Skin epidermis (tissue), 12 donors: ENCODE results near the gene SLC25A26.

ENCODE experiments used
- H3K27ac ChIP-seq, 21 experiments: fragments of 200-600 bp; sonication (generic) in 11 of 21; one replicate each; pipeline ENCODE4 v1.5.0; 2020; ENCODE audit warnings: mild to moderate bottlenecking in 3 of 21, inconsistent platforms in 2 of 21, moderate library complexity in 2 of 21
- H3K4me3 ChIP-seq, 7 experiments: fragments of 200-600 bp; sonication (generic) in 2 of 7; one replicate each; pipeline ENCODE4 v1.5.0; 2020; ENCODE audit warnings: inconsistent platforms in 2 of 7, mild to moderate bottlenecking in 2 of 7, moderate library complexity in 1 of 7

Gene SLC25A26

GRCh38 chr3:66386011-66386924, 165.5 kb downstream of the SLC25A26 start:
- H3K27ac ChIP-seq: peak overlapping the region in 2 of 21 experiments; percentile 10 to 46
- H3K4me3 ChIP-seq: no peak overlapping the region

DNA sequence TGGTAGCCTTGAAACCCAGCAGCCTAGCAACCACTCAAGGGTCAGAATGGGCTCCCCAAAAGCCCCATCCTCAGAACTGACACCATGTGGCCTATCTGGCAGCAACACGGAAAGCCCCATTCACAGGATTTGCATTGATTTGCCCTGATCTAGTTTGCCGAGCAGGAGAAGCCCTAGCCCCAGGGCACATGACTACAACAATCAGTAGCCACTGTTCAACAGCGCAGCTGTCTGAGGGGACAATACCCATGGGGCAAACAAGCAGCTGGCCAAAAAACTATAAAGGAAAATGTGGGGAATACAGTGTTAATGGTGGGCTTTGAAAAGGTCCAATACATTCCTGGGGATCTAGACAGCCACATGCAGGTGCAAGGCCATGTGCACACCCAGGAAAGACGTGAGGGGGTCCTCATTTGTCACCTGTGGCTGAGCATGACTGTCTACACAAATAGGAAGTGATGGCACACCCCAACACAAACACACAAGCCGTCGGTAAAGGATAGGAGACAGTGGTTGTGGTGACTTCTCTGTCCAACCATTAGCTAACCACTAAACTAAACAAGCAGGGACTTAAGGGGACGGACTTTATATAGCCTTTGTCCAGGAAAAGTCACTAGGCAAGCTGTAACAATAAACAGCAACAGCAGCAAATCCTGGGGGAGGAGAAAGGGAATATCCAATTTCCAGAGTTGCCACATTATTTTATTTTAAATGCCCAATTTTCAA, 166.3 kb downstream of the SLC25A26 start:
- peak overlapping the region in 3 of 21 experiments; percentile 3 to 46 (median 10) for H3K27ac ChIP-seq
- H3K4me3 ChIP-seq: no peak overlapping the region

GRCh38 chr3:66390013-66390412, 169.2 kb downstream of the SLC25A26 start:
- no peak overlapping the region for H3K27ac ChIP-seq
- H3K4me3 ChIP-seq: no peak overlapping the region

DNA sequence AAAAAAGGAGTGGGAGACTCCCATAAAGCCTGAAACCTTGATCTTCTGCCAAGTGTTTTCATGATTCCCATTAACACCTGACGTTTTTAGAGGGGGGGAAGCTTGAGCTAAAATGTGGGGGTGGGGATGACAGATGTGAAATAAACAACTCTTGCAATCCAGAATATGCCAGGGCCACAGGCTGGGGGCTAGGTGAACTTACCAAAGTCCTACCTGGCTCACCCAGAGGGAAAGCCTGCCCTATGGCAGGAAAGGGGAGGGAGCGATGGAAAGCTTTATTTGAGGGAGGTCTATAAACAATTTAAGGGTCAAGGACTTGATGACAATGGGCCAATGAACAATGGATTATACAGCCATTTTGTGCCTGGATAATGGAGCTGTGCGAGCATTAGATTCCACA, 171.7 kb downstream of the SLC25A26 start:
- Histone ChIP-seq H3K4me3 (no peak overlapping the region), H3K27ac (peak overlapping the region in 12 of 21 experiments; percentile 0 to 83 (median 53))

DNA sequence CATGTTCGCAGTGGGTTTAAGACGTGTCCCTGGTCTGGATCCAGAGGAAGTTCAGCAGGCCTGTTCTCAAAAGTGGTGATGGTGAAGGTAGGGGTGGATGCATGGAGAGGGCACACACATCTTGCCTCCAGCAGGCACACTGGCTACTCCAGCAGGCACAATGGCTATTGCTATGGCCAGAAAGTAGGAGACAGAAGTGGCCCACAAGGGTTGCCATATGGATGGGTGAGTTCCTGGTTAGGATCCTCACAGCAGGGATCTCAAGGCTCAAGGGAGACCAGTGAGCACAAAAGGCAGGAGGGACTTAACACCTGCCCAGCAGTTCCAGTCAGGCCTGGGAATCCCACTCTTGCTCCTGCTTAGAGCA, 172.1 kb downstream of the SLC25A26 start:
- Histone ChIP-seq H3K4me3 (peak overlapping the region in 1 of 7 experiments; percentile 1), H3K27ac (peak overlapping the region in 17 of 21 experiments; percentile 0 to 83 (median 40))

GRCh38 chr3:66393333-66394005, 172.7 kb downstream of the SLC25A26 start:
- Histone ChIP-seq H3K4me3 (peak overlapping the region in 1 of 7 experiments; percentile 1), H3K27ac (peak overlapping the region in 18 of 21 experiments; percentile 0 to 83 (median 38))

DNA sequence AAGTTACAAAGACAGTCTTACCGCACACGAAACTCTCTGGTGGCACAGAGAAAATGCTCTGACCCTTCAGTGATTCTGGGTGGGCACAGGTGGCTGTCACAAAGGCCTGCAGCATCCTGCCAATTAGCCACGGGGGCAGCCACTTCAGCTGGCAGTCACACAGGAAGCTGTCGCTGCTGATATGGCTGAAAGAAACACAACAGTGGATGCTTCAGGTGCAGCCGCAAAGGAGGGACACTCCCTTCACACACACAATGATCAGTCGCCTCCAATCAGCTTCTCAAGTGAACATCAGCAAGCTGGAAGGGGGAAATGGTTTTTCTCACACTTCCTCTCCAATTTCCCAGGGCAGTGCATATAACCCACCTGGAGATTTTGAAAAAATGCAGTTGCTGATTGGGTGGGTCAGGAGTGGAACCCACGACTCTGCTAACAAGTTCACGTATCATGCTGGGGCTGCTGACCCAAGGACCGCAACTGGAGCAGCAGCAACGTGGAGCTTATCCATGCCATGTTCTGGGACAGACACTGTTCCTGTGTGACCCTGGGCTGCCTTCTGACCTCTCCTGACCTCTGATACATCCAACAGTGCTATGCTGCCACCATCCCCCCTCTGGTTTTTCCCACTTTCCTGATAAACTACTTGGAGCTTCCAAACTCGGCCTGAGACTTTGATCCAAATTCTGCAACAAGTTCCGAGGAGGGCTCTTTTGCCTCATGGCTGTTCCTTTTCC, 173.4 kb downstream of the SLC25A26 start:
- H3K4me3 ChIP-seq: no peak overlapping the region
- H3K27ac ChIP-seq: peak overlapping the region in 16 of 21 experiments; percentile 4 to 83 (median 44)

DNA sequence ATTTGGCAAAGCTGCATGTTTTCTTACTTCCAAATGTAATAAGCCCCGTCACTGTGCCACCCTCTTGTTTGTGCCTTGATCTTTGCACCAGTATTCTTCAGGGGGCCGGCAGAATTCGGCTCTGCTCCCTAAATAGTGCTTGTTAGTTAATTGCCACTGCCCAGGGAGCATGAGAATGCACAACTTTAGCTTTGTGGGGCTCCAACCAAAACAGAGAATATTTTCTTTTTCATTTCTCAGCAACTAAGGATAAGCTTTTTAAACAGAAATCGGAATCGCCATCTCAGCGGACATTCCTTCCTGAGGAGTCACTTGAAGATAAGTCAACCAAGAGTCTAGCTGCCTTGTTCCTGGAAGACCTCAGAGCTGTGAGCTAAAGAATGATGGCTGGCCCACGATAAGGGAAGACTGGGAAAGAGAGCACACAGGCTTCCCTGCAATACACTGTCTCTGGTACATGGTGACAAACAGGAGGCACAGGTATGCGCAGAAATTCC, 174.0 kb downstream of the SLC25A26 start:
- Histone ChIP-seq H3K4me3 (no peak overlapping the region), H3K27ac (peak overlapping the region in 6 of 21 experiments; percentile 7 to 83 (median 48))

GRCh38 chr3:66395635-66396034, 174.8 kb downstream of the SLC25A26 start:
- Histone ChIP-seq H3K4me3 (no peak overlapping the region), H3K27ac (peak overlapping the region in 2 of 21 experiments; percentile 6 to 19)

- peak overlapping the region in 2 of 21 experiments; percentile 5 to 6 for H3K27ac ChIP-seq
These were observed 175.5 kb downstream of the SLC25A26 start for GRCh38 chr3:66396161-66396760.

DNA sequence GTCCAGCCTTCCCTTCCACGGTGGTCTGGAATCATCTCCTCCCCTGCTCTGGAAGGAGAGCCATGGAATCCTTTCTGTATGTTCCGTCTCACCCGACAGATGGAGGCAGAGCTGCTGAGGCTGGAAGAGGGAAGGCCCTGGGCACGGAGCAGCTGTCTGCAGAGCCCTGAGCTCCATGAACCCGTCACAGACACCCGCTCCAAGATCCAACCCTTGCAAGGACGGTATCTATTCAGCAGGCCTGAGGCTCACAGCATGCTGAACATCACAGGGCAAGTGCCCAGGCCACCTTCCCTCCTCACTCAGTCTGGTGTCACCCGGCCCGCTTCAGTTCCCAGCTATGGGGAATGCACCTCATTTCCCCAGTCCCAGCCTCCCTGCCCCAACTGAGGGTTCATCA, 176.1 kb downstream of the SLC25A26 start:
- Histone ChIP-seq H3K4me3 (no peak overlapping the region), H3K27ac (no peak overlapping the region)

More at GRCh38 chr3:66396161-66396760, 175.5 kb downstream of the SLC25A26 start:
- H3K4me3 ChIP-seq: no peak overlapping the region

GRCh38 chr3:66397745-66398144, 176.9 kb downstream of the SLC25A26 start:
- Histone ChIP-seq H3K4me3 (no peak overlapping the region), H3K27ac (peak overlapping the region in 4 of 21 experiments; percentile 29 to 49 (median 38))

DNA sequence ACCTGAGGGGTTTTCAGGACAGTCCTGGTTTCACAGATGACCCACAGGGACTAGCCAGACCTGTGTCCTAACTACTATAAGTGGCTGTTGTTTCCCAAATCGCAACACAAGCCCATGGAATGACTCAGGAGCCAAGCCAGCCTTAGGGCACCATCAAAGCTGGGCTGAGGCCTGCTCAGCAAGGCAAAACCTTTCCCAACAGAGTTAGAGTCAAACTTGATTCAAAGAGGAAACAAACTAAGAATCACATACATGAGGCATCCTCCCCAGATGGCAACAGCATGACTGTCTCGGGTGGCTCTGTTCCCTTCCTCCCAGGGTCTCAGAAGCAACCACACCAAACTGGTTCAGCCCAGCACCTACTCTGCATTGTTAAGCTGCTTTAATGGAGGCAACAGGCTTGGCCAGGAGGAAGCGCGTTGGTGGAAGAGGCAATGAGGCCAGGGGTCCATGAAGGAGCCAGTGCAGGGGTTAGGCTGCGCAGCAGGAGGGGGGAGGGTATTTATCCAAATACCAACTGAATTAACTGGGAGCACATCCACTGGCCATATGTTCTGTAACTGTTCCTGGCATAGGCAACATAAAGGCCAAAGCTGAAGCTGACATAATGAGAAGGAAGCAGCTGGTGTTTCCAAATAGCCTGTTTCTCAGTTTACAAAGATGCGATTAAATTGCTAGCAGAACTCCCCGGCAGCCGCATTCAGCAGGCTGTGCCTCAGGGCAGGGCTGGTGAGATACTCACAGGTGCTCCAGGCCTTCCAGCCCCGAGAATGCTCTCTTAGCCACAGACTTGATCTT, 177.6 kb downstream of the SLC25A26 start:
- H3K4me3 ChIP-seq: no peak overlapping the region
- peak overlapping the region in 9 of 21 experiments; percentile 12 to 51 (median 30) for H3K27ac ChIP-seq

GRCh38 chr3:66399529-66400232, 178.9 kb downstream of the SLC25A26 start:
- H3K4me3 ChIP-seq: no peak overlapping the region
- peak overlapping the region in 2 of 21 experiments; percentile 7 to 30 for H3K27ac ChIP-seq

DNA sequence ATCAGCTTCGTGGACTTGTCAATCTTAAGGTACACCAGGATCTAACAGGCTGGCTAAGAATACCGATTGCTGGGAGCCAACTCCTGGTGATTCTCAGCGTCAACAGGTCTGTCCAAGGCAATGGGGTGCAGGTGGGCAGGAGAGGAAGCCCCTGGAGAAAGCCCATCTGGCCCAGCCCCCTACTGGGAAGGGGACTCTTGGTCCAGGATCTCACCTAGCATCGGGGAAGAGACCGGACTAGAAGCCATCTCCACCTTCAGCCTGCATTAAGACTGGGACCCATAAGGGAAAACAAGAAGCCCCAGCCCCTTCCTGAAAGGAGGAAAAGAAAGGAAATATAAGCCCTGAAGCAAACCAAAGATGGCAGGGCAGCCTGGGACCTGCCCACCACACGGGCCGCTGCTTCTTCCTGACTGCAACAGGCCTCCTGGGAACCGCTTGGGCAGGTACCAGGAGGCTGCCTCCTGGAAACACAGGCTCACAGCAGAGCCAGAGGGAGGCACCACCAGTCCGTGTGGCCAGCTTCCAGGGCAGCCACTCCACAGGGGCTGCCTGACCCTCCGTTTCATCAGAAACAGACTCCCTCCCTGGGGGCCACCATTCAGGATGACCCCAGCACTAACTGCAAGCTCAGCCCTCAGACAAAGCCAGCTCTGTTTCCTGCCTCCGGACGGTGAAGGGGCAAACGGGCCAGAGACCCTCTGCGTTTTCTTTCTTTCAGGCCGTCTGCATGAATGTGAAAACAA, 179.8 kb downstream of the SLC25A26 start:
- peak overlapping the region in 3 of 21 experiments; percentile 19 to 29 (median 19) for H3K27ac ChIP-seq
- no peak overlapping the region for H3K4me3 ChIP-seq

DNA sequence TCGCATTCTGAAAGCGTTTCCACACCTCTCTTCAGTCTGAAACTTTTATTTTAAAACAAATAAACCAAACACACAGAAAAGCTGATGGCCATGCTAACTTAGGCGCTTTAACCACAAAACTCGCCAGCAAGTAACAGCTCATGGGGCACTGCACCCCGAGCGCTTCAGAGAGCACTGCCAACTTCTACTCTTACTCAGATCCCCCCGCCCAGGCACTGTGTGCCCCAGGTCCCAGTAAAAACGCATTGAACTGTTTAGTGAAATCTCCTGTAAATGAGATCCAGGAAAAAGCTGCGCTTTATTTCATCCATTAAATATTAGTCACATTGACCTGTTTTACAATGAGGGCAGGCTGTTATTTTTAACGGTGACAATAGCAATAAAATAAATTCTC, 180.4 kb downstream of the SLC25A26 start:
- no peak overlapping the region for H3K27ac ChIP-seq

More for the DNA sequence above, 180.4 kb downstream of the SLC25A26 start:
- H3K4me3 ChIP-seq: no peak overlapping the region
